ENCODE results near the gene PKLR. TPM values are rescaled to one million over a fixed set of nuclear protein-coding genes. Genes with fewer than 3 reads are reported as not detected.

Gene PKLR
- total RNA-seq, 1 experiment from 2014 or later: not detected

DNA sequence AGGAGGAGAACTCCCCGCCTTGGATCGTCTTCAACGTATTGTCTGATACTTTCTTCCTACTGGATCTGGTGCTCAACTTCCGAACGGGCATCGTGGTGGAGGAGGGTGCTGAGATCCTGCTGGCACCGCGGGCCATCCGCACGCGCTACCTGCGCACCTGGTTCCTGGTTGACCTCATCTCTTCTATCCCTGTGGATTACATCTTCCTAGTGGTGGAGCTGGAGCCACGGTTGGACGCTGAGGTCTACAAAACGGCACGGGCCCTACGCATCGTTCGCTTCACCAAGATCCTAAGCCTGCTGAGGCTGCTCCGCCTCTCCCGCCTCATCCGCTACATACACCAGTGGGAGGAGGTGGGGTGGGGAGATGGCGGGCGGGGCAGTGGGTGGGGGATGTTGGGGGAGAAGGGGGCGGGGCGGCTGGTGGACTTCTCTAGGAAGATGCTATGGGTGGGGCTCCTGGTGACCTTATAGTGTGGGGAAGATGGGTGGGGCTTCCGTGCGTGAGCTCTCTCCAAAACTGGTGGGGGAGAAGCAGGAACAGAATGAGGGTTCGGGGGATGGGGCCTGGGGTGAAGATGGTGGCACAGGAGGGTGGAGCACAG, 18.6 kb downstream of the PKLR start:
- H3K9me3 ChIP-seq (ENCODE audit: control insufficient read depth, low read depth, low read length): no peaks in the 10 kb centered on the region
- peaks cover 6% of the 10 kb centered on the region; the same call in 1 of the 2 replicates for H3K4me1 ChIP-seq (ENCODE audit: insufficient read depth, low read length)
- H3K14ac ChIP-seq (ENCODE audit: insufficient read depth, low read length): no peak overlapping the region
- no peak overlapping the region for H2BK120ac ChIP-seq (ENCODE audit: low read depth, low read length, poor library complexity, severe bottlenecking)
- H3K79me1 ChIP-seq (ENCODE audit: insufficient read depth, low read depth, low read length, poor library complexity, severe bottlenecking): no peaks in the 10 kb centered on the region
- H3K27me3 ChIP-seq (ENCODE audit: insufficient read depth, low read length): no peaks in the 10 kb centered on the region
- no peak overlapping the region for H3K23ac ChIP-seq (ENCODE audit: insufficient read length, low read depth, low read length)
- no peak overlapping the region for H3K27ac ChIP-seq (ENCODE audit: insufficient read length, low read depth, low read length)
- no peak overlapping the region for H3K4me2 ChIP-seq (ENCODE audit: insufficient read depth, insufficient read length, low read length)
- H3K9ac ChIP-seq (ENCODE audit: extremely low read depth, insufficient read length, low read length): no peak overlapping the region
- H4K20me1 ChIP-seq (ENCODE audit: control insufficient read depth, insufficient read depth, insufficient read length): no peaks in the 10 kb centered on the region
- H4K91ac ChIP-seq (ENCODE audit: insufficient read length, low read depth, low read length): no peak overlapping the region
- H4K5ac ChIP-seq (ENCODE audit: insufficient read length, low read depth, low read length): no peak overlapping the region
- DNase-seq: no peak
- H3K56ac ChIP-seq (ENCODE audit: insufficient read length, low read depth, low read length): no peak overlapping the region
- H3K79me2 ChIP-seq (ENCODE audit: insufficient read depth, low read length): no peaks in the 10 kb centered on the region
- H3K18ac ChIP-seq (ENCODE audit: insufficient read length, low read depth, low read length): no peak overlapping the region
- Mint-ChIP-seq H3K27ac (no peak overlapping the region; a peak in 1 of 7 replicates), H3K9me3 (no peaks in the 10 kb centered on the region), H3K27me3 (ENCODE audit: low read depth) (no peaks in the 10 kb centered on the region), H3K4me3 (no peak overlapping the region; a peak in 1 of 5 replicates), H3K4me1 (peaks cover 14 to 16% of the 10 kb centered on the region in 2 experiments), H3K36me3 (ENCODE audit: insufficient read depth in 1 of 3, low read depth in 3 of 3) (peaks cover 3 to 10% (median 7%) of the 10 kb centered on the region in 3 experiments; a peak in 5 of 7 replicates)
- no peak overlapping the region for H3K4ac ChIP-seq (ENCODE audit: low read depth, low read length)
- no peak overlapping the region for H3T11ph ChIP-seq (ENCODE audit: low read length)
- no peak overlapping the region for H4K8ac ChIP-seq (replicated peaks; ENCODE audit: insufficient read length, low read depth, low read length)
- H2BK5ac ChIP-seq (ENCODE audit: insufficient read length, low read length): no peak overlapping the region
- H2AFZ ChIP-seq (ENCODE audit: low read length): no peak overlapping the region
- H2BK15ac ChIP-seq (ENCODE audit: low read depth, low read length): no peak overlapping the region
- H2BK12ac ChIP-seq (ENCODE audit: insufficient read length, low read depth, low read length): no peak overlapping the region
- H2BK20ac ChIP-seq (ENCODE audit: low read depth, low read length, poor library complexity, severe bottlenecking): no peak overlapping the region
- TF ChIP-seq, protein P1, sequence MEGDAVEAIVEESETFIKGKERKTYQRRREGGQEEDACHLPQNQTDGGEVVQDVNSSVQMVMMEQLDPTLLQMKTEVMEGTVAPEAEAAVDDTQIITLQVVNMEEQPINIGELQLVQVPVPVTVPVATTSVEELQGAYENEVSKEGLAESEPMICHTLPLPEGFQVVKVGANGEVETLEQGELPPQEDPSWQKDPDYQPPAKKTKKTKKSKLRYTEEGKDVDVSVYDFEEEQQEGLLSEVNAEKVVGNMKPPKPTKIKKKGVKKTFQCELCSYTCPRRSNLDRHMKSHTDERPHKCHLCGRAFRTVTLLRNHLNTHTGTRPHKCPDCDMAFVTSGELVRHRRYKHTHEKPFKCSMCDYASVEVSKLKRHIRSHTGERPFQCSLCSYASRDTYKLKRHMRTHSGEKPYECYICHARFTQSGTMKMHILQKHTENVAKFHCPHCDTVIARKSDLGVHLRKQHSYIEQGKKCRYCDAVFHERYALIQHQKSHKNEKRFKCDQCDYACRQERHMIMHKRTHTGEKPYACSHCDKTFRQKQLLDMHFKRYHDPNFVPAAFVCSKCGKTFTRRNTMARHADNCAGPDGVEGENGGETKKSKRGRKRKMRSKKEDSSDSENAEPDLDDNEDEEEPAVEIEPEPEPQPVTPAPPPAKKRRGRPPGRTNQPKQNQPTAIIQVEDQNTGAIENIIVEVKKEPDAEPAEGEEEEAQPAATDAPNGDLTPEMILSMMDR (conservative IDR thresholded peaks at IDR 0.05): no peak
- no CpG with 5 or more reads among the region's 29 CpGs for WGBS (ENCODE audit: extremely low coverage, insufficient read length, low lambda C conversion rate)
- peaks cover 9% of the 10 kb centered on the region for H3K23me2 ChIP-seq (ENCODE audit: insufficient read length, low read depth, low read length, poor library complexity, severe bottlenecking)
- no peak overlapping the region for H2AK5ac ChIP-seq (ENCODE audit: insufficient read length, low read length)
